SK-N-SH treated with all-trans-retinoic acid at 6 μM for 48 hours (cell line): Measurements from ENCODE around the gene DENND1A.

Experiments
- ARNTL ChIP-seq: fragments of 450-650 bp; formaldehyde crosslinking; IDR thresholded peaks from 2 replicates; pipeline ENCODE4 v1.5.0; 2020; ENCODE audit warnings: low read depth, mild to moderate bottlenecking, moderate library complexity, borderline replicate concordance
- PPARA ChIP-seq: fragments of 250-450 bp; sonication (Bioruptor Pico); IDR thresholded peaks from 2 replicates; pipeline ENCODE4 v1.5.0; 2020; ENCODE audit warnings: mild to moderate bottlenecking, borderline replicate concordance
- TOX ChIP-seq: fragments of 250-450 bp; sonication (Bioruptor Pico); IDR thresholded peaks from 2 replicates; pipeline ENCODE4 v1.8.0; 2021; ENCODE audit warnings: mild to moderate bottlenecking, moderate library complexity, borderline replicate concordance
- ZC3H10 ChIP-seq: fragments of 250-450 bp; sonication (Bioruptor Pico); IDR thresholded peaks from 2 replicates; pipeline ENCODE4 v1.5.1; 2021; ENCODE audit warnings: mild to moderate bottlenecking, moderate library complexity
- ZFP3 ChIP-seq: fragments of 250-450 bp; sonication (Bioruptor Pico); IDR thresholded peaks from 2 replicates; pipeline ENCODE4 v1.5.0; 2020; ENCODE audit warnings: mild to moderate bottlenecking, moderate library complexity
- ZFP30 ChIP-seq: fragments of 450-650 bp; formaldehyde crosslinking; IDR thresholded peaks from 2 replicates; pipeline ENCODE4 v1.5.0; 2022; ENCODE audit warnings: mild to moderate bottlenecking, moderate library complexity
- ZNF565 ChIP-seq: fragments of 450-650 bp; formaldehyde crosslinking; conservative IDR thresholded peaks from 2 replicates; pipeline ENCODE4 v1.5.0; 2020; ENCODE audit warnings: low read depth, mild to moderate bottlenecking, moderate library complexity
- ZNF8 ChIP-seq: fragments of 450-650 bp; formaldehyde crosslinking; IDR thresholded peaks from 2 replicates; pipeline ENCODE4 v1.5.0; 2020; ENCODE audit warnings: mild to moderate bottlenecking, moderate library complexity
- TF ChIP-seq, protein P1 (sequence below): fragments of 250-450 bp; sonication (Bioruptor Pico); IDR thresholded peaks from 2 replicates; pipeline ENCODE4 v1.8.0; 2021; ENCODE audit warnings: low read depth, mild to moderate bottlenecking, moderate library complexity, borderline replicate concordance

DNA sequence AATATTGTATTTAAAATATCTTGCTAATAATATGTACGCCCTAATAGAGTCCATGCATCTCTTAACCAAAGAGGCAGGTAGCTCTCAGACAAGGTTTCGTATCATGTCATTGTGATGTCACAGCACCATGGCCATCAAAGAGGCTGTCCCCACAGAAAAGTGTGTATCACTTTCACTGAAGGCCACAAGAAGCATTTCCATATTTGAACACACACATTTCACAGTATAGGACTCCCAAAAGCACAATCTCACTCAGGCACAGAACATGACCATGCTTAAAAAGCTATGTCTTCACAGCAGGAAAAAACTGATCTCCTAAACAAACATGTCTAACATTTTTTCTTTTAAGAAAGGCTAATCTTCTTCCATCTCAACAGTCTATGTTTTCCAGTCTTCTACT lies 133.8 kb downstream of the DENND1A start:
- no peak for TF ChIP-seq ZFP3 (CRISPR knock-in tag)
- TF ChIP-seq, protein P1, sequence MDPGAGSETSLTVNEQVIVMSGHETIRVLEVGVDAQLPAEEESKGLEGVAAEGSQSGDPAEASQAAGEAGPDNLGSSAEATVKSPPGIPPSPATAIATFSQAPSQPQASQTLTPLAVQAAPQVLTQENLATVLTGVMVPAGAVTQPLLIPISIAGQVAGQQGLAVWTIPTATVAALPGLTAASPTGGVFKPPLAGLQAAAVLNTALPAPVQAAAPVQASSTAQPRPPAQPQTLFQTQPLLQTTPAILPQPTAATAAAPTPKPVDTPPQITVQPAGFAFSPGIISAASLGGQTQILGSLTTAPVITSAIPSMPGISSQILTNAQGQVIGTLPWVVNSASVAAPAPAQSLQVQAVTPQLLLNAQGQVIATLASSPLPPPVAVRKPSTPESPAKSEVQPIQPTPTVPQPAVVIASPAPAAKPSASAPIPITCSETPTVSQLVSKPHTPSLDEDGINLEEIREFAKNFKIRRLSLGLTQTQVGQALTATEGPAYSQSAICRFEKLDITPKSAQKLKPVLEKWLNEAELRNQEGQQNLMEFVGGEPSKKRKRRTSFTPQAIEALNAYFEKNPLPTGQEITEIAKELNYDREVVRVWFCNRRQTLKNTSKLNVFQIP: no peak
- no peak for TF ChIP-seq ZC3H10
- no peak for TF ChIP-seq TOX (CRISPR knock-in tag)
- TF ChIP-seq PPARA (CRISPR knock-in tag): no peak
- no peak for TF ChIP-seq ZNF8 (CRISPR knock-in tag)
- no peak for TF ChIP-seq ARNTL (CRISPR knock-in tag)
- no peak for TF ChIP-seq ZFP30 (CRISPR knock-in tag)
- TF ChIP-seq ZNF565 (CRISPR knock-in tag): no peak
